Endothelial cell of umbilical vein (primary cell): ENCODE data around the gene SUPT7L. TPM values are rescaled to one million over a fixed set of nuclear protein-coding genes. Genes with fewer than 3 reads are reported as not detected.

Experiments
- BruUV-seq: library from RNA; stranded (reverse); fragments of 400-500 nt; replicated peaks from 2 replicates; lab custom pipeline; 2021; lab: Mats Ljungman, UMichigan
- CTCF ChIA-PET: fragments of 300-600, 350-600 bp; sonication (Branson Sonifier 250); formaldehyde crosslinking; loops from one replicate; lab custom pipeline; 2021; ENCODE audit warnings: antibody characterized with exemption, inconsistent platforms; lab: Charles Lee
- POLR2A ChIA-PET: fragments of 300-600, 350-600 bp; sonication (Branson Sonifier 250); formaldehyde crosslinking; loops from one replicate; lab custom pipeline; 2021; ENCODE audit warnings: antibody characterized with exemption, inconsistent platforms; lab: Charles Lee
- DNase-seq: peaks from one replicate; pipeline ENCODE4 v3.0.0-alpha.2; 2011; ENCODE audit warnings: low read depth, low spot score
- FAIRE-seq: peaks from 2 replicates; lab custom pipeline; 2011; peaks lifted over from hg19 to GRCh38; lab: Jason Lieb, UNC
- H2AFZ ChIP-seq: 2 replicates; pipeline ENCODE4 v1.6.0; 2012; ENCODE audit warnings: low read depth, low read length, control low read depth, inconsistent platforms
- H3K27ac ChIP-seq: 2 replicates; pipeline ENCODE4 v1.5.1; 2011; ENCODE audit warnings: low read depth, mild to moderate bottlenecking, control low read depth, low read length, moderate library complexity; ENCODE audit not compliant: insufficient read depth
- H3K27me3 ChIP-seq, 2 experiments: 2 replicates each; pipeline versions ENCODE4 v1.6.0 to v1.6.1; 2011; ENCODE audit warnings: low read length in 2 of 2, mixed read lengths in 1 of 2; ENCODE audit not compliant: control insufficient read depth in 2 of 2, insufficient read depth in 2 of 2
- H3K36me3 ChIP-seq, 2 experiments: 2 replicates in 1 of 2; 3 replicates in 1 of 2; pipeline ENCODE4 v1.5.1; 2011; ENCODE audit warnings: low read length in 2 of 2, mild to moderate bottlenecking in 1 of 2, moderate library complexity in 1 of 2; ENCODE audit not compliant: control insufficient read depth in 2 of 2, insufficient read depth in 2 of 2; ENCODE audit errors: extremely low read depth in 1 of 2
- H3K4me1 ChIP-seq: 3 replicates; pipeline ENCODE4 v1.5.1; 2011; ENCODE audit warnings: mild to moderate bottlenecking, low read length; ENCODE audit not compliant: control insufficient read depth, insufficient read depth; ENCODE audit errors: extremely low read depth
- H3K4me2 ChIP-seq: 2 replicates; pipeline ENCODE4 v1.6.1; 2011; ENCODE audit warnings: low read length, control low read depth, mixed read lengths; ENCODE audit not compliant: insufficient read depth
- H3K4me3 ChIP-seq, 3 experiments: fragments of 200-600 bp in 1 of 3; sonication (generic), shearing (Covaris generic) in 1 of 3; replicated peaks in 1 of 3; 2 replicates each; pipeline ENCODE4 v1.5.1; 2011 to 2016; ENCODE audit warnings: control low read depth in 3 of 3, low read length in 3 of 3, mild to moderate bottlenecking in 2 of 3, inconsistent platforms in 1 of 3, low read depth in 1 of 3, moderate library complexity in 1 of 3; ENCODE audit not compliant: insufficient read depth in 1 of 3
- H3K79me2 ChIP-seq: 2 replicates; pipeline ENCODE4 v1.6.0; 2012; ENCODE audit warnings: low read length, inconsistent platforms; ENCODE audit not compliant: control insufficient read depth, insufficient read depth
- H3K9ac ChIP-seq: replicated peaks from 2 replicates; pipeline ENCODE3; 2011; ENCODE audit warnings: low read length, control low read depth; ENCODE audit not compliant: insufficient read depth; ENCODE audit errors: extremely low read depth
- H3K9me1 ChIP-seq: replicated peaks from 3 replicates; pipeline ENCODE4 v1.6.0; 2011; ENCODE audit warnings: mild to moderate bottlenecking, low read length; ENCODE audit not compliant: control insufficient read depth, insufficient read depth; ENCODE audit errors: extremely low read depth
- H3K9me3 ChIP-seq: replicated peaks from 2 replicates; pipeline ENCODE4 v1.5.1; 2012; ENCODE audit warnings: low read length, inconsistent platforms; ENCODE audit not compliant: control insufficient read depth, insufficient read depth
- H4K20me1 ChIP-seq: replicated peaks from 2 replicates; pipeline ENCODE3; 2011; ENCODE audit warnings: mild to moderate bottlenecking, low read length; ENCODE audit not compliant: control insufficient read depth, insufficient read depth; ENCODE audit errors: extremely low read depth
- EZH2 ChIP-seq: IDR thresholded peaks from 2 replicates; pipeline ENCODE4 v1.6.1; 2012; ENCODE audit warnings: borderline replicate concordance, low read depth, mild to moderate bottlenecking, moderate library complexity, low read length, inconsistent platforms; ENCODE audit not compliant: severe bottlenecking
- FOS ChIP-seq: IDR thresholded peaks from 2 replicates; pipeline ENCODE4 v1.6.1; 2011; ENCODE audit warnings: mild to moderate bottlenecking, low read length, moderate library complexity, borderline replicate concordance; ENCODE audit not compliant: insufficient read depth
- GATA2 ChIP-seq: IDR thresholded peaks from 2 replicates; pipeline ENCODE4 v1.7.0; 2011; ENCODE audit warnings: low read depth, mild to moderate bottlenecking, moderate library complexity, mixed read lengths, low read length; ENCODE audit not compliant: insufficient read length, insufficient read depth
- JUN ChIP-seq: IDR thresholded peaks from 2 replicates; pipeline ENCODE4 v1.6.1; 2011; ENCODE audit warnings: borderline replicate concordance, low read depth; ENCODE audit not compliant: insufficient read length, insufficient read depth
- MYC ChIP-seq: IDR thresholded peaks from one replicate; pipeline ENCODE4 v1.6.1; 2011; ENCODE audit warnings: mild to moderate bottlenecking, low read depth, low read length
- POLR2A ChIP-seq: IDR thresholded peaks from 2 replicates; pipeline ENCODE4 v1.6.1; 2012; ENCODE audit warnings: low read depth, mild to moderate bottlenecking, control low read depth, low read length
- POLR2AphosphoS5 ChIP-seq: IDR thresholded peaks from 2 replicates; pipeline ENCODE4 v1.6.1; 2012; ENCODE audit warnings: low read depth, mild to moderate bottlenecking, control low read depth, low read length, moderate library complexity; ENCODE audit not compliant: insufficient read depth
- dilution Hi-C: fragments of 300-500 bp; cut with MboI; formaldehyde crosslinking; loops from one replicate; pipeline ENCODE4 v1.15.0; 2019; ENCODE audit warnings: low sequenced_read_pairs; ENCODE audit not compliant: extremely low pct_ligation_motif_present
- intact Hi-C: fragments of 100-400 bp; cut with micrococcal nuclease; formaldehyde crosslinking; loops from one replicate; pipeline ENCODE4 v1.10.0; 2022
- polyA plus RNA-seq, 4 experiments: library from polyadenylated mRNA; depleted of rRNA in 3 of 4; stranded (reverse) in 3 of 4; unstranded in 1 of 4; fragments of >200 nt; gene quantifications; 2 replicates each; pipeline versions ENCODE4 v1.2.1 to v1.2.3, GENCODE V29; 2011 to 2012; ENCODE audit warnings: missing spikeins in 1 of 4
- small RNA-seq: library from RNA; depleted of rRNA; stranded (forward); fragments of <200 nt; gene quantifications from one replicate; pipeline ENCODE3, GENCODE V24; 2012; ENCODE audit warnings: low replicate concordance, low read depth; ENCODE audit not compliant: insufficient read depth, insufficient read length
- total RNA-seq: library from RNA; stranded (reverse); gene quantifications from 2 replicates; pipeline ENCODE4 v1.2.3, GENCODE V29; 2021
- TF ChIP-seq, protein P1 (sequence below): IDR thresholded peaks from 2 replicates; pipeline ENCODE4 v1.6.1; 2011; ENCODE audit not compliant: insufficient read depth, insufficient read length
- TF ChIP-seq, protein P2 (sequence below), 2 donors: IDR thresholded peaks; 1 replicate in 1 of 2; 2 replicates in 1 of 2; pipeline ENCODE4 v1.5.1; 2011; ENCODE audit warnings: low read length in 2 of 2, mild to moderate bottlenecking in 2 of 2, moderate library complexity in 2 of 2, control low read depth in 1 of 2, inconsistent platforms in 1 of 2, low read depth in 1 of 2; ENCODE audit not compliant: insufficient read depth in 1 of 2; ENCODE audit errors: extremely low read depth in 1 of 2

Gene SUPT7L
- total and polyA plus RNA-seq, 2 donors (not counting 3 experiments of a cell fraction or from before 2014, with no cell fraction given): 30.3 to 44.5 TPM

DNA sequence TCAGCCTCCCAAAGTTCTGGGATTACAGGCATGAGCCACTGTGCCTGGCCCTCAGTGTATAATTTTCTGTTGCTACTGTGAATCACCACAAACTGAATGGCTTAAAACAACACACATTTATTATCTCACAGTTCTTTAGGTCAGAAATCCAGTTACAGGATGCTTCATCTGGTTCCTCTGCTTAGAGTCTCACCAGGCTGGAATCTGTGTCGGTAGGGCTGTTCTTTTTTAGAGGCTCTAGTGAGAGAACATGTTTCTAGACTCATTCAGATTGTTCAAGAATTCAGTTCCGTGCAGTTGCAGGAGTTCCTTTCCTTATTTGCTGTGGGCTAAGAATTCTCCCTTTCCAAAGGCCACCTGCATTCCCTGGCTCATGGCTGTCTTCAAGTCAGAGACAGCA lies 56.8 kb downstream of the SUPT7L start:
- no peak overlapping the region for H3K4me2 ChIP-seq
- H3K9me1 ChIP-seq: no peaks in the 10 kb centered on the region
- H3K79me2 ChIP-seq: peaks cover 16% of the 10 kb centered on the region
- H2AFZ ChIP-seq: no peak overlapping the region
- peaks cover 14 to 19% of the 10 kb centered on the region in 2 experiments for H3K36me3 ChIP-seq
- dilution Hi-C loops (no loop called here), intact Hi-C loops (no loop called here)
- TF ChIP-seq, protein P1, sequence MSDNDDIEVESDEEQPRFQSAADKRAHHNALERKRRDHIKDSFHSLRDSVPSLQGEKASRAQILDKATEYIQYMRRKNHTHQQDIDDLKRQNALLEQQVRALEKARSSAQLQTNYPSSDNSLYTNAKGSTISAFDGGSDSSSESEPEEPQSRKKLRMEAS: no peak
- no peak for TF ChIP-seq MYC
- TF ChIP-seq, protein P2, sequence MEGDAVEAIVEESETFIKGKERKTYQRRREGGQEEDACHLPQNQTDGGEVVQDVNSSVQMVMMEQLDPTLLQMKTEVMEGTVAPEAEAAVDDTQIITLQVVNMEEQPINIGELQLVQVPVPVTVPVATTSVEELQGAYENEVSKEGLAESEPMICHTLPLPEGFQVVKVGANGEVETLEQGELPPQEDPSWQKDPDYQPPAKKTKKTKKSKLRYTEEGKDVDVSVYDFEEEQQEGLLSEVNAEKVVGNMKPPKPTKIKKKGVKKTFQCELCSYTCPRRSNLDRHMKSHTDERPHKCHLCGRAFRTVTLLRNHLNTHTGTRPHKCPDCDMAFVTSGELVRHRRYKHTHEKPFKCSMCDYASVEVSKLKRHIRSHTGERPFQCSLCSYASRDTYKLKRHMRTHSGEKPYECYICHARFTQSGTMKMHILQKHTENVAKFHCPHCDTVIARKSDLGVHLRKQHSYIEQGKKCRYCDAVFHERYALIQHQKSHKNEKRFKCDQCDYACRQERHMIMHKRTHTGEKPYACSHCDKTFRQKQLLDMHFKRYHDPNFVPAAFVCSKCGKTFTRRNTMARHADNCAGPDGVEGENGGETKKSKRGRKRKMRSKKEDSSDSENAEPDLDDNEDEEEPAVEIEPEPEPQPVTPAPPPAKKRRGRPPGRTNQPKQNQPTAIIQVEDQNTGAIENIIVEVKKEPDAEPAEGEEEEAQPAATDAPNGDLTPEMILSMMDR (IDR thresholded peaks at IDR 0.05; ENCODE audit: extremely low read depth in 1 of 2, insufficient read depth in 1 of 2, low read depth in 1 of 2, low read length in 2 of 2): no peak
- TF ChIP-seq JUN: no peak
- no peak for TF ChIP-seq POLR2AphosphoS5
- TF ChIP-seq POLR2A: no peak
- TF ChIP-seq FOS: no peak
- TF ChIP-seq EZH2: no peak
- TF ChIP-seq GATA2: no peak
- H3K4me3 ChIP-seq: no peak overlapping the region
- no peak overlapping the region for H3K9ac ChIP-seq
- BruUV-seq: no TSS peak
- CTCF ChIA-PET: no interaction called here
- H3K4me1 ChIP-seq: no peaks in the 10 kb centered on the region
- H3K27ac ChIP-seq: no peak overlapping the region
- FAIRE-seq (no peak), DNase-seq (no peak)
- POLR2A ChIA-PET: no interaction called here
- no peaks in the 10 kb centered on the region for H3K27me3 ChIP-seq
- H3K9me3 ChIP-seq: no peaks in the 10 kb centered on the region
- H4K20me1 ChIP-seq: no peaks in the 10 kb centered on the region

Small RNA genes within 50 kb of the gene (small RNA-seq; reads per million reads assigned to genes)
- not detected for gene RF00340

Other genes starting within 250 kb of the SUPT7L start
- gene NRBP1, start 235.0 kb downstream of the SUPT7L start, total RNA-seq: 118 and 130 TPM in 2 replicates
- gene NRBP1, start 235.0 kb downstream of the SUPT7L start, polyA plus RNA-seq: 169 and 190 TPM in 2 replicates
- 4.0 and 4.6 TPM in 2 replicates for gene KRTCAP3, start 221.2 kb downstream of the SUPT7L start, total RNA-seq
- gene KRTCAP3, start 221.2 kb downstream of the SUPT7L start, polyA plus RNA-seq: 2.1 and 2.2 TPM in 2 replicates
- 34.1 and 35.6 TPM in 2 replicates for gene IFT172, start 173.9 kb downstream of the SUPT7L start, total RNA-seq
- gene IFT172, start 173.9 kb downstream of the SUPT7L start, polyA plus RNA-seq: 25.8 and 29.4 TPM in 2 replicates
- gene FNDC4, start 168.4 kb downstream of the SUPT7L start, total RNA-seq: 15.5 and 20.0 TPM in 2 replicates
- 19.0 and 22.3 TPM in 2 replicates for gene FNDC4, start 168.4 kb downstream of the SUPT7L start, polyA plus RNA-seq
- gene GCKR, start 166.8 kb downstream of the SUPT7L start, total RNA-seq: 0.27 and 1.2 TPM in 2 replicates
- gene GCKR, start 166.8 kb downstream of the SUPT7L start, polyA plus RNA-seq: 0.33 and 0.52 TPM in 2 replicates
- gene ZNF512, start 80.6 kb downstream of the SUPT7L start, total RNA-seq: 28.0 and 37.0 TPM in 2 replicates
- 13.1 and 17.8 TPM in 2 replicates for gene ZNF512, start 80.6 kb downstream of the SUPT7L start, polyA plus RNA-seq
- 1.7 and 3.3 TPM in 2 replicates for gene CCDC121, start 34.6 kb downstream of the SUPT7L start, total RNA-seq
- 0.92 and 1.2 TPM in 2 replicates for gene CCDC121, start 34.6 kb downstream of the SUPT7L start, polyA plus RNA-seq
- 41.5 and 45.5 TPM in 2 replicates for gene GPN1, start 34.6 kb downstream of the SUPT7L start, total RNA-seq
- gene GPN1, start 34.6 kb downstream of the SUPT7L start, polyA plus RNA-seq: 33.2 and 35.4 TPM in 2 replicates
- gene SLC4A1AP, start 275 bp upstream of the SUPT7L start, total RNA-seq: 26.2 and 28.4 TPM in 2 replicates
- 9.1 and 9.5 TPM in 2 replicates for gene SLC4A1AP, start 275 bp upstream of the SUPT7L start, polyA plus RNA-seq
- gene MRPL33, start 108.1 kb upstream of the SUPT7L start, total RNA-seq: 96.7 and 97.4 TPM in 2 replicates
- 22.7 and 36.1 TPM in 2 replicates for gene MRPL33, start 108.1 kb upstream of the SUPT7L start, polyA plus RNA-seq
- gene RBKS, start 226.8 kb upstream of the SUPT7L start, total RNA-seq: 0.64 and 0.74 TPM in 2 replicates
- 1.0 and 1.8 TPM in 2 replicates for gene RBKS, start 226.8 kb upstream of the SUPT7L start, polyA plus RNA-seq
- gene BABAM2, start 227.1 kb upstream of the SUPT7L start, total RNA-seq: 26.9 and 27.6 TPM in 2 replicates
- 19.5 and 19.9 TPM in 2 replicates for gene BABAM2, start 227.1 kb upstream of the SUPT7L start, polyA plus RNA-seq